ENCODE measurements around the gene ARHGAP36. TPM values are rescaled to one million over a fixed set of nuclear protein-coding genes. Genes with fewer than 3 reads are reported as not detected.

Gene ARHGAP36
- total RNA-seq, 1 donor from 2014 or later, result not detected

DNA sequence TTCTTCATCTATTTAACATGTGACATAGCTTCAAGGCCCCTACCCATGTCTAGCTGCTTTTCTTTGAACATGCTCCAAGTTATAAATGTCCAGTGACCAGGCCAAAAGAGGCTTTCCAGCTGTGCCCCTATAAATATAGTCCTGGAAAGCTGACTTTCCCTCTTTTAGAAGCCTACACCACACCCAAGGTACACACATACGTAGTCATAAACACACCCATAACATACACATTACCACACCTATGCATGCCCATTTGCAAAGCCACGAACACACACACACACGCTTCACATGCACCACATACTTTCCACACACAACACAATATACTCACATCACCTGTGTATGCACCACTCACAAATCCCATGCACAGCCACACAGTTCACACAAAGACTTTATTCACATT, 2.0 kb downstream of the ARHGAP36 start:
- peaks cover 29% of the 10 kb centered on the region for H3K27me3 Mint-ChIP-seq
- H3K27ac Mint-ChIP-seq, result no peak overlapping the region
- H3K4me3 Mint-ChIP-seq, result no peak overlapping the region
- no peaks in the 10 kb centered on the region for H3K9me3 Mint-ChIP-seq
- H3K4me1 Mint-ChIP-seq, result no peaks in the 10 kb centered on the region
- DNase-seq, result no peak
- intact Hi-C loops (cut with micrococcal nuclease), result no loop called here
- no peaks in the 10 kb centered on the region for H3K36me3 Mint-ChIP-seq (ENCODE audit: low read depth)

DNA sequence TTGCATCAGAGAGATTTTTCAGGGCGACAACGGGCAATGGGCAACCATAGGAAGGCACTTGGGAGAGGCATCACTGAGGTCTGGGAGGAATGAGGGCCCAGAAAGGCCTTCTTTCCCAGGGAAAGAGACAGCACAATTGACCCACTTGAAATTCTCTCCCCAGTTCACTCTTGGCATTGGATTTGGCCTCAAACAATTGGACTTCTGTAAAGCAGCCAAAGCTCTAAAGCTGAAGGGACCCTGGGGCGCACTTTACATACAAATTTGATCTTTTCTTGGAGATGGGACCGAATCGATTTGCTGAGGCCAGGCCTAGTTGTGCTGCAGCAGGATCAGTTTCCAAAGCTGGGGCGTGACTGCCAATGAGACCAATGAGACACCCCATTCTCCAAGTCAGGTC, 3.2 kb downstream of the ARHGAP36 start:
- Mint-ChIP-seq H3K4me3 (no peak overlapping the region), H3K27me3 (peaks cover 31% of the 10 kb centered on the region), H3K36me3 (ENCODE audit: low read depth) (no peaks in the 10 kb centered on the region), H3K4me1 (no peaks in the 10 kb centered on the region), H3K9me3 (no peaks in the 10 kb centered on the region), H3K27ac (no peak overlapping the region)
- intact Hi-C loops (cut with micrococcal nuclease), result no loop called here
- DNase-seq, result no peak

- intact Hi-C loops (cut with micrococcal nuclease), result no loop called here
- no peak for DNase-seq
- Mint-ChIP-seq H3K4me3 (no peak overlapping the region), H3K27me3 (peaks cover 30% of the 10 kb centered on the region), H3K4me1 (no peaks in the 10 kb centered on the region), H3K36me3 (ENCODE audit: low read depth) (no peaks in the 10 kb centered on the region), H3K27ac (no peak overlapping the region), H3K9me3 (no peaks in the 10 kb centered on the region)
These were observed 5.5 kb downstream of the ARHGAP36 start for GRCh38 chrX:131063613-131064012.

DNA sequence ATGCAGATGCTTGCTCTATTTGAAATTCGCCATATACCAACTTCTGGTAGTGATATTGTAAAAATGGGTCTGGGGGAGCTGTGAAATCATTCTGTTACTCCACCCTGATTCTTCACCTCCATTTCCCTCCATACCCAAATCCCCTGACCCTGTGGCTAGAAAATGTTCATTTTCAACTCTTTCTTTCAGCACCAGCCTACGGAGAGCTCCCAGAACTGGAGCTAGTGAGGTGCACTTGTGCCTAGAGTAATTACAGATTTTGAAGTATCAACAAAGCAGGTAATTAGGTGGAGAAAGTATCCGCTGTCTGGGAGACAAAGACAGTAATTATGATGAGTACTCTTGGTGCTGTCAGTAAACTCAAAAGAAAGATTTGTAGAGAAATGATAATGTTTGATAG, 8.1 kb downstream of the ARHGAP36 start:
- intact Hi-C loops (cut with micrococcal nuclease), result no loop called here
- Mint-ChIP-seq H3K9me3 (no peaks in the 10 kb centered on the region), H3K36me3 (ENCODE audit: low read depth) (no peaks in the 10 kb centered on the region), H3K27me3 (peaks cover 27% of the 10 kb centered on the region), H3K4me3 (no peak overlapping the region), H3K4me1 (no peaks in the 10 kb centered on the region), H3K27ac (no peak overlapping the region)
- DNase-seq, result no peak

GRCh38 chrX:131067216-131067615, 9.1 kb downstream of the ARHGAP36 start:
- Mint-ChIP-seq H3K9me3 (no peaks in the 10 kb centered on the region), H3K36me3 (ENCODE audit: low read depth) (no peaks in the 10 kb centered on the region), H3K27ac (no peak overlapping the region), H3K27me3 (peaks cover 35% of the 10 kb centered on the region), H3K4me3 (no peak overlapping the region), H3K4me1 (no peaks in the 10 kb centered on the region)
- intact Hi-C loops (cut with micrococcal nuclease), result no loop called here
- DNase-seq, result no peak

- DNase-seq, result no peak
- H3K4me3 Mint-ChIP-seq, result no peak overlapping the region
- intact Hi-C loops (cut with micrococcal nuclease), result loop anchor here (2.0 kb wide), 1 partner anchor 565 kb away; no protein-coding TSS in a partner anchor
- peaks cover 41% of the 10 kb centered on the region for H3K27me3 Mint-ChIP-seq
- H3K9me3 Mint-ChIP-seq, result no peaks in the 10 kb centered on the region
- no peaks in the 10 kb centered on the region for H3K36me3 Mint-ChIP-seq (ENCODE audit: low read depth)
- H3K27ac Mint-ChIP-seq, result no peak overlapping the region
- no peaks in the 10 kb centered on the region for H3K4me1 Mint-ChIP-seq
These were observed 9.9 kb downstream of the ARHGAP36 start for GRCh38 chrX:131067846-131068745.

- Mint-ChIP-seq H3K27ac (no peak overlapping the region), H3K4me3 (no peak overlapping the region), H3K4me1 (no peaks in the 10 kb centered on the region), H3K36me3 (ENCODE audit: low read depth) (no peaks in the 10 kb centered on the region), H3K9me3 (no peaks in the 10 kb centered on the region), H3K27me3 (peaks cover 43% of the 10 kb centered on the region)
- intact Hi-C loops (cut with micrococcal nuclease), result loop anchor here (2.0 kb wide), 1 partner anchor 564 kb away; no protein-coding TSS in a partner anchor
- peak; percentile 52 for DNase-seq
These were observed 11.0 kb downstream of the ARHGAP36 start for GRCh38 chrX:131068945-131069719.

DNA sequence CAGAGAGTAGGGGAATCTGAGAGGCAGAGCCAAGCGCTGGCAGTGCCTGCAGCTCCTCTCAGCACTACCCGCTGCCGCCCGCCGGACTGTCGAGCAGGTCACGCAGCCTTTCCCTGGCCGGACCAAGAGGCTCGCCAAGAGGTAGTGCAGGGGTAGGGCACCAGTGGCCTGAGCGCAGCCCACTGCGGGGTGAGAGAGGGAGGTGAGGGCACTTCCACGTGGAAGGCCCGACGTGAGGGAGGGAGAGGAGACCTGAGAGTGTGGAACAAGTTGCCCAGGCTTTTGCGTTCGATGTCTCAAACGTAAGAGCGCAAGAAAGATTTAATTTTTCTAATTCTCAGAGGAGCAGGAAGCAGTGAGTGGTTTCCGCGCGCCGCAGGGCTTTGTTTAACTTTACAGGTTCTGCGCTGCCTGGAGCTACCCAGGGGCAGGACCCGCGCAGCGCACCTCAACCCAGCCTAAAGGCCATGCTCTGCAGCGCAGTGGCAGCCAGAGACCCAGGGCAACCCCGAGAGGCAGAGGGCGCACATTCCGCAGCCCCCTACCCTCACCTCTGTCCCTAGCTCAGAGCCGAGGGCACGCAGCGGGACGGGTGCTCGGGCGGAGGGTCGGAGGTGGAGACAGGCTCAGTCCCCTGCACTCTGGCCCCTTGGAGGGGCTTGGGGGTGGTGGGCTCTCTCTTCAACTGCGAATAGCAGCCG, 14.9 kb downstream of the ARHGAP36 start:
- DNase-seq, result no peak
- no peaks in the 10 kb centered on the region for H3K4me1 Mint-ChIP-seq
- intact Hi-C loops (cut with micrococcal nuclease), result no loop called here
- H3K27me3 Mint-ChIP-seq, result peaks cover 37% of the 10 kb centered on the region
- no peak overlapping the region for H3K4me3 Mint-ChIP-seq
- no peak overlapping the region for H3K27ac Mint-ChIP-seq
- H3K36me3 Mint-ChIP-seq (ENCODE audit: low read depth), result no peaks in the 10 kb centered on the region
- no peaks in the 10 kb centered on the region for H3K9me3 Mint-ChIP-seq

DNA sequence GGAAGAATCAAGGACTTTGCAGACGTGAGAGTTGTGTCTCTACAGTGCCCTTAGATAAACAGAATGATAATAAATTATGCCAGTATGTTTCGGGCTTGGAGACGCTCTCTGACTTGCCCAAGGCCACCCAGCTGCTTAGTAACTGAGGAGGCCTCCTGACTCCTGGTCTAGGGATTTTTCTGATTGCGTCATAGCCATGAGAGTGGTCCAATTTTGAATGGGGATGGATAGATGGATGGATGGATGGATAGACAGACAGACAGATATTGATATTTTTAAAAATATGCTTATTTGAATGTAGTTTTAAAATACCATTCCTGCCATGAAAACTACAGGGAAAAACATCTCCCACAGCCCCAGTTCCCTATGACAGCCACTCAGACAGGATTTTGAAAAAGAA, 15.5 kb downstream of the ARHGAP36 start:
- DNase-seq, result no peak
- Mint-ChIP-seq H3K27me3 (peaks cover 37% of the 10 kb centered on the region), H3K36me3 (ENCODE audit: low read depth) (no peaks in the 10 kb centered on the region), H3K4me1 (no peaks in the 10 kb centered on the region), H3K4me3 (no peak overlapping the region), H3K27ac (no peak overlapping the region), H3K9me3 (no peaks in the 10 kb centered on the region)
- intact Hi-C loops (cut with micrococcal nuclease), result no loop called here

GRCh38 chrX:131081772-131082740, 23.9 kb downstream of the ARHGAP36 start:
- H3K27me3 Mint-ChIP-seq, result peaks cover 45% of the 10 kb centered on the region
- no peak for DNase-seq
- H3K4me1 Mint-ChIP-seq, result no peaks in the 10 kb centered on the region
- no peaks in the 10 kb centered on the region for H3K9me3 Mint-ChIP-seq
- intact Hi-C loops (cut with micrococcal nuclease), result no loop called here
- H3K27ac Mint-ChIP-seq, result peak overlapping the region; percentile 15
- peaks cover 2% of the 10 kb centered on the region for H3K36me3 Mint-ChIP-seq (ENCODE audit: low read depth)
- H3K4me3 Mint-ChIP-seq, result no peak overlapping the region

DNA sequence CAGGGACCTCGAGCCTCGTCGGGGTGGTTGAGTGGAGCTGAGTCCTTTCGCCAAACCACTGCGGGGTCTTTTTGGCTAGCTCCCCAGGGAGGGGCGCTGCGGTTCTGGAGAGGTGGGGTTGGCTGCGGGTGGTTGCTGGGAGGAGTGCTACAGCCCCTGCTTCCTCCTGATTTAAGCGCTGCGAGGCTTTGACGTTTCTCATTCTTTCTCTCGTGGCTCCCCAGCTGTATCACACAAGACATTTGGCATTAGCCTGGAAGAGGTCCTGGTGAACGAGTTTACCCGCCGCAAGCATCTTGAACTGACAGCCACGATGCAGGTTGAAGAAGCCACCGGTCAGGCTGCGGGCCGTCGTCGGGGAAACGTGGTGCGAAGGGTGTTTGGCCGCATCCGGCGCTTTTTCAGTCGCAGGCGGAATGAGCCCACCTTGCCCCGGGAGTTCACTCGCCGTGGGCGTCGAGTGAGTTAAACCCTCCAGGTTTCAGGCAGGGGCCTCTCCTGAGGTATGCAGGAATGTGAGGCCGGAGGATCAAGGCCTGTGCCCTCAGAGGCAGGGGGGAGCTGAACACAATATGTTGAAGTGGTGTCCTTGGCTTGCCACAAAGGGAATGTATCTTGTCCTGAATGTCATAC, 25.5 kb downstream of the ARHGAP36 start:
- Mint-ChIP-seq H3K4me3 (no peak overlapping the region), H3K27me3 (peaks cover 45% of the 10 kb centered on the region), H3K36me3 (ENCODE audit: low read depth) (peaks cover 2% of the 10 kb centered on the region), H3K4me1 (no peaks in the 10 kb centered on the region), H3K9me3 (no peaks in the 10 kb centered on the region), H3K27ac (no peak overlapping the region)
- no peak for DNase-seq
- intact Hi-C loops (cut with micrococcal nuclease), result no loop called here

GRCh38 chrX:131084145-131084544, 26.0 kb downstream of the ARHGAP36 start:
- peaks cover 42% of the 10 kb centered on the region for H3K27me3 Mint-ChIP-seq
- no peaks in the 10 kb centered on the region for H3K9me3 Mint-ChIP-seq
- H3K4me3 Mint-ChIP-seq, result no peak overlapping the region
- DNase-seq, result no peak
- peaks cover 2% of the 10 kb centered on the region for H3K36me3 Mint-ChIP-seq (ENCODE audit: low read depth)
- no peaks in the 10 kb centered on the region for H3K4me1 Mint-ChIP-seq
- intact Hi-C loops (cut with micrococcal nuclease), result no loop called here
- H3K27ac Mint-ChIP-seq, result no peak overlapping the region

DNA sequence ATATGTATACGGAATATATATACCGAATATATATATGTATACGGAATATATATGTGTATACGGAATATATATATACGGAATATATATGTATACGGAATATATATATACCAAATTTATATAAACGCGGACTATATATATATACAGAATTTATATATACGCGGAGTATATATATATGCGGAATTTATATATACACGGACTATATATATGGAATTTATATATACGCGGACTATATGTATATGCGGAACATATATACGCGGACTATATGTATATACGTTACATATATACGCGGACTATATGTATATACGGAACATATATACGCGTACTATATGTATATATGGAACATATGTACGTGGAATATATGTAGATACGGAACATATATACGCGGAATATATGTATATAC, 78.6 kb downstream of the ARHGAP36 start:
- H3K4me1 Mint-ChIP-seq, result no peaks in the 10 kb centered on the region

More for the DNA sequence above, 78.6 kb downstream of the ARHGAP36 start:
- no peaks in the 10 kb centered on the region for H3K27me3 Mint-ChIP-seq
- no peaks in the 10 kb centered on the region for H3K9me3 Mint-ChIP-seq
- H3K36me3 Mint-ChIP-seq (ENCODE audit: low read depth), result no peaks in the 10 kb centered on the region
- intact Hi-C loops (cut with micrococcal nuclease), result no loop called here
- no peak for DNase-seq
- H3K27ac Mint-ChIP-seq, result no peak overlapping the region
- H3K4me3 Mint-ChIP-seq, result no peak overlapping the region
